Measurements from ENCODE around the gene IL36B. TPM values are rescaled to one million over a fixed set of nuclear protein-coding genes. Genes with fewer than 3 reads are reported as not detected.

Gene IL36B
- total RNA-seq, 2 donors from 2014 or later: not detected

DNA sequence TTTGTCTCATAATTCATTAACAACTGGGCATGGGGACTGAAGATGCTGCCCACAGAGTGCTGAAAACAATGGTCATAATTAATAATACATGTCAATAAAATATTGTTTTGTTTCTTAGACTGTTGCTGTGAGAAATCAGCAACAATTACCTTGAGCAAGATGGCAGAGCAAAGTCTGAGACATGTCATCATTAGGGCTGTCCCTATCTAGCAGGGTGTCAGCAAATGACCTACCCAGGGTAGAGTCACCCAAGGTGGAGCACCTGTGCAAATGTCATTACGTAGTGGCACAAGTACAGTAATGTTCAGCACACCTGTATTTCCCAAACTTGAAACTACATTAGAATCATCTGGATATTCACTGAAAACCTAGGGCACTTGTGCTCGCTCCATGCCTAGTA is 58.0 kb downstream of the IL36B start:
- H3K36me3 ChIP-seq: no peaks in the 10 kb centered on the region
- DNase-seq (ENCODE audit: low spot score): no peak
- TF ChIP-seq, protein P1, sequence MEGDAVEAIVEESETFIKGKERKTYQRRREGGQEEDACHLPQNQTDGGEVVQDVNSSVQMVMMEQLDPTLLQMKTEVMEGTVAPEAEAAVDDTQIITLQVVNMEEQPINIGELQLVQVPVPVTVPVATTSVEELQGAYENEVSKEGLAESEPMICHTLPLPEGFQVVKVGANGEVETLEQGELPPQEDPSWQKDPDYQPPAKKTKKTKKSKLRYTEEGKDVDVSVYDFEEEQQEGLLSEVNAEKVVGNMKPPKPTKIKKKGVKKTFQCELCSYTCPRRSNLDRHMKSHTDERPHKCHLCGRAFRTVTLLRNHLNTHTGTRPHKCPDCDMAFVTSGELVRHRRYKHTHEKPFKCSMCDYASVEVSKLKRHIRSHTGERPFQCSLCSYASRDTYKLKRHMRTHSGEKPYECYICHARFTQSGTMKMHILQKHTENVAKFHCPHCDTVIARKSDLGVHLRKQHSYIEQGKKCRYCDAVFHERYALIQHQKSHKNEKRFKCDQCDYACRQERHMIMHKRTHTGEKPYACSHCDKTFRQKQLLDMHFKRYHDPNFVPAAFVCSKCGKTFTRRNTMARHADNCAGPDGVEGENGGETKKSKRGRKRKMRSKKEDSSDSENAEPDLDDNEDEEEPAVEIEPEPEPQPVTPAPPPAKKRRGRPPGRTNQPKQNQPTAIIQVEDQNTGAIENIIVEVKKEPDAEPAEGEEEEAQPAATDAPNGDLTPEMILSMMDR (IDR thresholded peaks at IDR 0.05): no peak
- no peaks in the 10 kb centered on the region for H3K27me3 ChIP-seq
- no peak overlapping the region for H3K4me3 ChIP-seq
- no peak overlapping the region for H3K27ac ChIP-seq
- peaks cover 0 to 34% of the 10 kb centered on the region in 2 donors for H3K9me3 ChIP-seq
- no peaks in the 10 kb centered on the region for H3K4me1 ChIP-seq

DNA sequence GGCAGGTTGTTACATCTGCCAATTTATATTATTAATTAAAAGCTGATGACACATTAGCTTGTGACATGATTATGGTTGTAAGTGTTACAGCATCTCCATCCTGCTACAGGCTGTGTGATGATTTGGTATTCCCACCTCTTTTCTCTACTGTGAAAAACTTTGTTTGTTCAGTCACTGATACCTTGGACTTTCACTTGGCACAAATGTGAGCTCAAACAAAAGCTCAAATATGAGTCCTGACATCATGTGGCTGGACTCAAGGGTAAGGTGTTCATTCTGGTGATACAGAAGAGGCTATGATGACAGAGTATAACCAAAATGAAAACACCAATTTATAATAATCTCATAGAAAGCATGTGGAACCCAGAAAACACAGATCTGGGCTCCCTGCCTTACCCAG is 58.8 kb downstream of the IL36B start:
- Histone ChIP-seq H3K9me3 (peaks cover 0 to 39% of the 10 kb centered on the region in 2 donors), H3K27me3 (no peaks in the 10 kb centered on the region), H3K27ac (no peak overlapping the region), H3K4me3 (no peak overlapping the region), H3K4me1 (no peaks in the 10 kb centered on the region), H3K36me3 (no peaks in the 10 kb centered on the region)
- TF ChIP-seq, protein P1 (IDR thresholded peaks at IDR 0.05): no peak
- no peak for DNase-seq (ENCODE audit: low spot score)

DNA sequence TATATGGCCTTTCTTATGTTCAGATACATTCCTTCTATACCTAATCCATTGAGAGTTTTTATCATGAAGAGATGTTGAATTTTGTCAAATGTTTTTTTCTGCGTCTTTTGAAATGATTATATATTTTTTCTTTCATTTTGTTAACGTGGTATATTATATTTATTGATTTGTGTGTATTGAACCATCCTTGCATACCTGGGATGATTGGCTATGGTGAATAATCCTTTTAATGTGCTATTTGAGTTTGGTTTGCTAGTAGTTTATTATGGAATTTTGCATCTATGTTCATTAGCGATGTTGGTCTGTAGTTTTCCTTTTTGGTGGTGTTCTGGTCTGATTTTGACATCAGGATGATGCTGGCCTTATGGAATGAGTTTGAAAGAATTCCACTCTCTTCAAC is 63.1 kb downstream of the IL36B start:
- Histone ChIP-seq H3K27me3 (no peaks in the 10 kb centered on the region), H3K4me3 (no peak overlapping the region), H3K27ac (no peak overlapping the region), H3K9me3 (peaks cover 0 to 43% of the 10 kb centered on the region in 2 donors), H3K4me1 (no peaks in the 10 kb centered on the region), H3K36me3 (no peaks in the 10 kb centered on the region)
- DNase-seq (ENCODE audit: low spot score): no peak
- TF ChIP-seq, protein P1 (IDR thresholded peaks at IDR 0.05): no peak

GRCh38 chr2:112985090-112985489 is 67.6 kb downstream of the IL36B start:
- H3K27me3 ChIP-seq: no peaks in the 10 kb centered on the region
- no peak for DNase-seq (ENCODE audit: low spot score)
- peaks cover 0 to 11% of the 10 kb centered on the region in 2 donors for H3K9me3 ChIP-seq
- H3K36me3 ChIP-seq: no peaks in the 10 kb centered on the region
- TF ChIP-seq, protein P1 (IDR thresholded peaks at IDR 0.05): no peak
- no peaks in the 10 kb centered on the region for H3K4me1 ChIP-seq
- no peak overlapping the region for H3K4me3 ChIP-seq
- no peak overlapping the region for H3K27ac ChIP-seq

DNA sequence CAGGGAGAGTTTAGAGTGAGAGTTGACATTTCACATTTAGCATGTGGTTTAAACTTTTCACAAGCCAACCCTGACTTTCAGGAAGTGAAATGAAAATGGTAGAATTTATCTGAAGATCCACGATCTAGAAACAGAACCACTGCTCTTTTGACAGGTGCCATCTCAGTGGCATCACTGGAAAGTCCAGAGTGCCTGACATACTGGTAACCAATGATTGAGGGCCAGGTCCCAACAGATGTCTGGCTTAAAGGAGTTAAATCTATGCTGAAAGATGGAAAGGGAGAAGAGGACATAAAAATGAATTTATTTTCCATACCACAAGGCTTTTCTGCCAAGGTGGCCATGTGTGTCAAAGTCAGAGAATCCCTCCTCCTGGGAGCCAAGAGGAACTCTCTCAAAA is 72.1 kb downstream of the IL36B start:
- Histone ChIP-seq H3K4me3 (no peak overlapping the region), H3K9me3 (no peaks in the 10 kb centered on the region), H3K27ac (no peak overlapping the region), H3K36me3 (no peaks in the 10 kb centered on the region), H3K27me3 (no peaks in the 10 kb centered on the region), H3K4me1 (no peaks in the 10 kb centered on the region)
- no peak for DNase-seq (ENCODE audit: low spot score)
- TF ChIP-seq, protein P1 (IDR thresholded peaks at IDR 0.05): no peak

DNA sequence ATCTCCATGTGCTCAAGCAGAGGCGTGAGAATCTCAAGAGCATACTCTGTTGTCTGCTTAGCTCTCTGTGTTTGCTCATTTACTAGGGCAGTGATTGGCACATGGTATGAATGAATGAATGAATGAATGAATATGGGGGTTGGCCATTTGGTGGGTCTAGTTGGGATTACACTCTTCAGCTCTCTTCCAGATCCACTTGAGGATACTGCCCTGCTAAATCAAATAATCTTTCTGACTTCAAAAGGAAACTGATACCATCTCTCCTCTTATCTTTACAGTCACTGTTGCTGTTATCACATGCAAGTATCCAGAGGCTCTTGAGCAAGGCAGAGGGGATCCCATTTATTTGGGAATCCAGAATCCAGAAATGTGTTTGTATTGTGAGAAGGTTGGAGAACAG is 72.9 kb downstream of the IL36B start:
- DNase-seq (ENCODE audit: low spot score): no peak
- H3K36me3 ChIP-seq: no peaks in the 10 kb centered on the region
- TF ChIP-seq, protein P1 (IDR thresholded peaks at IDR 0.05): no peak
- no peak overlapping the region for H3K4me3 ChIP-seq
- no peak overlapping the region for H3K27ac ChIP-seq
- no peaks in the 10 kb centered on the region for H3K27me3 ChIP-seq
- no peaks in the 10 kb centered on the region for H3K4me1 ChIP-seq
- no peaks in the 10 kb centered on the region for H3K9me3 ChIP-seq

Measured in right atrium auricular region (tissue), 2 donors.